Endothelial cell of umbilical vein (primary cell): Measurements from ENCODE around the gene CNPPD1. TPM values are rescaled to one million over a fixed set of nuclear protein-coding genes. Genes with fewer than 3 reads are reported as not detected.

Source experiments
- BruUV-seq: library from RNA; stranded (reverse); fragments of 400-500 nt; replicated peaks from 2 replicates; lab custom pipeline; 2021; lab: Mats Ljungman, UMichigan
- CTCF ChIA-PET: fragments of 300-600, 350-600 bp; sonication (Branson Sonifier 250); formaldehyde crosslinking; loops from one replicate; lab custom pipeline; 2021; ENCODE audit warnings: antibody characterized with exemption, inconsistent platforms; lab: Charles Lee
- POLR2A ChIA-PET: fragments of 300-600, 350-600 bp; sonication (Branson Sonifier 250); formaldehyde crosslinking; loops from one replicate; lab custom pipeline; 2021; ENCODE audit warnings: antibody characterized with exemption, inconsistent platforms; lab: Charles Lee
- DNase-seq: peaks from one replicate; pipeline ENCODE4 v3.0.0-alpha.2; 2011; ENCODE audit warnings: low read depth, low spot score
- FAIRE-seq: peaks from 2 replicates; lab custom pipeline; 2011; peaks lifted over from hg19 to GRCh38; lab: Jason Lieb, UNC
- H2AFZ ChIP-seq: 2 replicates; pipeline ENCODE4 v1.6.0; 2012; ENCODE audit warnings: low read depth, low read length, control low read depth, inconsistent platforms
- H3K27ac ChIP-seq: 2 replicates; pipeline ENCODE4 v1.5.1; 2011; ENCODE audit warnings: low read depth, mild to moderate bottlenecking, control low read depth, low read length, moderate library complexity; ENCODE audit not compliant: insufficient read depth
- H3K27me3 ChIP-seq, 2 experiments: 2 replicates each; pipeline versions ENCODE4 v1.6.0 to v1.6.1; 2011; ENCODE audit warnings: low read length in 2 of 2, mixed read lengths in 1 of 2; ENCODE audit not compliant: control insufficient read depth in 2 of 2, insufficient read depth in 2 of 2
- H3K36me3 ChIP-seq, 2 experiments: 2 replicates in 1 of 2; 3 replicates in 1 of 2; pipeline ENCODE4 v1.5.1; 2011; ENCODE audit warnings: low read length in 2 of 2, mild to moderate bottlenecking in 1 of 2, moderate library complexity in 1 of 2; ENCODE audit not compliant: control insufficient read depth in 2 of 2, insufficient read depth in 2 of 2; ENCODE audit errors: extremely low read depth in 1 of 2
- H3K4me1 ChIP-seq: 3 replicates; pipeline ENCODE4 v1.5.1; 2011; ENCODE audit warnings: mild to moderate bottlenecking, low read length; ENCODE audit not compliant: control insufficient read depth, insufficient read depth; ENCODE audit errors: extremely low read depth
- H3K4me2 ChIP-seq: 2 replicates; pipeline ENCODE4 v1.6.1; 2011; ENCODE audit warnings: low read length, control low read depth, mixed read lengths; ENCODE audit not compliant: insufficient read depth
- H3K4me3 ChIP-seq, 3 experiments: fragments of 200-600 bp in 1 of 3; sonication (generic), shearing (Covaris generic) in 1 of 3; replicated peaks in 1 of 3; 2 replicates each; pipeline ENCODE4 v1.5.1; 2011 to 2016; ENCODE audit warnings: control low read depth in 3 of 3, low read length in 3 of 3, mild to moderate bottlenecking in 2 of 3, inconsistent platforms in 1 of 3, low read depth in 1 of 3, moderate library complexity in 1 of 3; ENCODE audit not compliant: insufficient read depth in 1 of 3
- H3K79me2 ChIP-seq: 2 replicates; pipeline ENCODE4 v1.6.0; 2012; ENCODE audit warnings: low read length, inconsistent platforms; ENCODE audit not compliant: control insufficient read depth, insufficient read depth
- H3K9ac ChIP-seq: replicated peaks from 2 replicates; pipeline ENCODE3; 2011; ENCODE audit warnings: low read length, control low read depth; ENCODE audit not compliant: insufficient read depth; ENCODE audit errors: extremely low read depth
- H3K9me1 ChIP-seq: replicated peaks from 3 replicates; pipeline ENCODE4 v1.6.0; 2011; ENCODE audit warnings: mild to moderate bottlenecking, low read length; ENCODE audit not compliant: control insufficient read depth, insufficient read depth; ENCODE audit errors: extremely low read depth
- H3K9me3 ChIP-seq: replicated peaks from 2 replicates; pipeline ENCODE4 v1.5.1; 2012; ENCODE audit warnings: low read length, inconsistent platforms; ENCODE audit not compliant: control insufficient read depth, insufficient read depth
- H4K20me1 ChIP-seq: replicated peaks from 2 replicates; pipeline ENCODE3; 2011; ENCODE audit warnings: mild to moderate bottlenecking, low read length; ENCODE audit not compliant: control insufficient read depth, insufficient read depth; ENCODE audit errors: extremely low read depth
- EZH2 ChIP-seq: IDR thresholded peaks from 2 replicates; pipeline ENCODE4 v1.6.1; 2012; ENCODE audit warnings: borderline replicate concordance, low read depth, mild to moderate bottlenecking, moderate library complexity, low read length, inconsistent platforms; ENCODE audit not compliant: severe bottlenecking
- FOS ChIP-seq: IDR thresholded peaks from 2 replicates; pipeline ENCODE4 v1.6.1; 2011; ENCODE audit warnings: mild to moderate bottlenecking, low read length, moderate library complexity, borderline replicate concordance; ENCODE audit not compliant: insufficient read depth
- GATA2 ChIP-seq: IDR thresholded peaks from 2 replicates; pipeline ENCODE4 v1.7.0; 2011; ENCODE audit warnings: low read depth, mild to moderate bottlenecking, moderate library complexity, mixed read lengths, low read length; ENCODE audit not compliant: insufficient read length, insufficient read depth
- MYC ChIP-seq: IDR thresholded peaks from one replicate; pipeline ENCODE4 v1.6.1; 2011; ENCODE audit warnings: mild to moderate bottlenecking, low read depth, low read length
- POLR2A ChIP-seq: IDR thresholded peaks from 2 replicates; pipeline ENCODE4 v1.6.1; 2012; ENCODE audit warnings: low read depth, mild to moderate bottlenecking, control low read depth, low read length
- POLR2AphosphoS5 ChIP-seq: IDR thresholded peaks from 2 replicates; pipeline ENCODE4 v1.6.1; 2012; ENCODE audit warnings: low read depth, mild to moderate bottlenecking, control low read depth, low read length, moderate library complexity; ENCODE audit not compliant: insufficient read depth
- dilution Hi-C: fragments of 300-500 bp; cut with MboI; formaldehyde crosslinking; loops from one replicate; pipeline ENCODE4 v1.15.0; 2019; ENCODE audit warnings: low sequenced_read_pairs; ENCODE audit not compliant: extremely low pct_ligation_motif_present
- intact Hi-C: fragments of 100-400 bp; cut with micrococcal nuclease; formaldehyde crosslinking; loops from one replicate; pipeline ENCODE4 v1.10.0; 2022
- polyA plus RNA-seq, 4 experiments: library from polyadenylated mRNA; depleted of rRNA in 3 of 4; stranded (reverse) in 3 of 4; unstranded in 1 of 4; fragments of >200 nt; gene quantifications; 2 replicates each; pipeline versions ENCODE4 v1.2.1 to v1.2.3, GENCODE V29; 2011 to 2012; ENCODE audit warnings: missing spikeins in 1 of 4
- total RNA-seq: library from RNA; stranded (reverse); gene quantifications from 2 replicates; pipeline ENCODE4 v1.2.3, GENCODE V29; 2021
- TF ChIP-seq, protein P1 (sequence below): IDR thresholded peaks from 2 replicates; pipeline ENCODE4 v1.6.1; 2011; ENCODE audit not compliant: insufficient read depth, insufficient read length
- TF ChIP-seq, protein P2 (sequence below), 2 donors: IDR thresholded peaks; 1 replicate in 1 of 2; 2 replicates in 1 of 2; pipeline ENCODE4 v1.5.1; 2011; ENCODE audit warnings: low read length in 2 of 2, mild to moderate bottlenecking in 2 of 2, moderate library complexity in 2 of 2, control low read depth in 1 of 2, inconsistent platforms in 1 of 2, low read depth in 1 of 2; ENCODE audit not compliant: insufficient read depth in 1 of 2; ENCODE audit errors: extremely low read depth in 1 of 2

The CNPPD1 gene
- total and polyA plus RNA-seq, 2 donors (not counting 3 experiments of a cell fraction or from before 2014, with no cell fraction given): 44.0 to 55.7 TPM

DNA sequence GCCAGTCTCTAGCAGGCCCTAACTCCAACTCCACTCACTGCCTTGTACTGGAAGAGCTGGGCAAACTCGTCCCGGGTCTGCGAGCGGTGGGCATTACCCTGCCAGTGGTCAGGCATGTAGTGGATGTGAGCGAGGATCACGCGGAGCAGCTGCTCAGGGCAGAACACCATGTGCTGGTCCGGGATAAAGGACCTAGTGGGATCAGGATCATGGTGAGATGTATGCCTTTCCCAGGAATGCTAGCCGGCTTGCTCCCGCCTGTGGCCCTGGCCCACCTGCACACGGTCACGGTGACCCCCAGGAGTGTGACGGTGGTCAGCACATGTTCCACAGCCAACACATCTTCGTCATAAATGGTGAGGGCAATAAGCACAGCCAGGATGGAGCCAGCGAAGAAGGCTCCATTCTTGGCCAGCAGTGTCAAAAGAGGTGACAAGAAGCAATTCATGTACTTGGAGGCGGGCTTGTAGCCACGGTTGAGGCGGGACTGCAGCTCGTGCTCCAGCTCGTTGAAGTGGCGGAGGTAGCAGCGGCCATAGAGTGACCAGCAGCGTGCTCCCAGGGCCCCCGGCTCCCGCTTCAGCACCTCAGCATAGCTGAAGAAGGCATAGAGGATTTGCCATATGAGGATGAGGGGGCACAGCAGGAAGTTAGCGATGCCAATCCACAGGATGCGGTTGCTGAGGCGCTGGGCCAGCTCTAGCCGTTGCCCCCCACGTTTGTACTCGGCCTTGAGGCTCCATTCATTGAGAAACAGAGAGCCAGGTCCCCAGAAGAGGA is 47.3 kb upstream of the CNPPD1 start:
- TSS peak; percentile 1 for BruUV-seq
- dilution Hi-C loops (no loop called here), intact Hi-C loops (no loop called here)
- ChIA-PET CTCF (interaction anchor here (0.8 kb wide), 1 partner anchor 13 kb away, joined by 3 read pairs; no protein-coding TSS in a partner anchor), POLR2A (interaction anchor here (0.6 kb wide), 1 partner anchor 230 kb away, joined by 3 read pairs; no protein-coding TSS in a partner anchor)
- peaks cover 14% of the 10 kb centered on the region for H3K4me1 ChIP-seq
- H3K9me3 ChIP-seq: no peaks in the 10 kb centered on the region
- DNase-seq: no peak
- no peak overlapping the region for H3K4me3 ChIP-seq
- H3K9me1 ChIP-seq: no peaks in the 10 kb centered on the region
- no peak for FAIRE-seq
- no peak for TF ChIP-seq EZH2
- no peak for TF ChIP-seq POLR2A
- no peak for TF ChIP-seq POLR2AphosphoS5
- TF ChIP-seq GATA2: no peak
- no peak overlapping the region for H3K4me2 ChIP-seq
- no peak overlapping the region for H3K27ac ChIP-seq
- peaks cover 18% of the 10 kb centered on the region for H3K79me2 ChIP-seq
- no peak overlapping the region for H3K9ac ChIP-seq
- peaks cover 3 to 46% of the 10 kb centered on the region in 2 experiments for H3K36me3 ChIP-seq
- H2AFZ ChIP-seq: no peak overlapping the region
- H3K27me3 ChIP-seq: no peaks in the 10 kb centered on the region
- H4K20me1 ChIP-seq: no peaks in the 10 kb centered on the region

DNA sequence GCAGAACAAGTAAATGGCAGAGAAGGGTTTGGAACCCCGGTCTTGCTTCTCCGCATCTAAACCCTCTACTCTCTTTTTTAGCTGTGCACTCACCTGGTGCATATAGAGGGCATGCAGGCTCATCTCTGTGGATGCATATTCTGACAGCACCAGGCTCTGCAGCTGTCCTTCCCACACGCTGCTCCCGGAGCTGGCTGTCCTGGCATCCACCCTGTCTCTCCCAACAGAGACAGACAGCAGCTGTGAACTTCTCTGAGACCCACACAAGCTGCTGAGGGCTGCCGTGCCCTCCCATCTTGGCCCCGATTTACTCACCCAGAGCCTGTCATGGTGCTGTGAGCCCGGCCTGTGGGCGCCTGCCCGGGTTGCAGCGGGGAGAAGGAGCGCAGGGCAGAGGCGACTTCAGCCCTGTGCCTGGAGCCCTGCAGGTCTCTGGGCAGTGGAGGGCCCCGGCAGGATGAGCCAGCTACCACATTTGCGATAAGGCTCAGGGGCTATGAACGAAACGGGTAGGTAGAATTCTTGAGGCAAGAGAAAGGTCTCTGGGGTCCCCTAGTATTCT is 45.3 kb upstream of the CNPPD1 start:
- no peak overlapping the region for H3K4me2 ChIP-seq
- ChIA-PET CTCF (no interaction called here), POLR2A (no interaction called here)
- peaks cover 1% of the 10 kb centered on the region for H3K79me2 ChIP-seq
- DNase-seq: no peak
- H3K27me3 ChIP-seq: no peaks in the 10 kb centered on the region
- intact Hi-C loops (no loop called here), dilution Hi-C loops (no loop called here)
- no peaks in the 10 kb centered on the region for H4K20me1 ChIP-seq
- H3K36me3 ChIP-seq: peaks cover 3 to 46% of the 10 kb centered on the region in 2 experiments
- TF ChIP-seq POLR2AphosphoS5: no peak
- TF ChIP-seq FOS: no peak
- TF ChIP-seq, protein P1, sequence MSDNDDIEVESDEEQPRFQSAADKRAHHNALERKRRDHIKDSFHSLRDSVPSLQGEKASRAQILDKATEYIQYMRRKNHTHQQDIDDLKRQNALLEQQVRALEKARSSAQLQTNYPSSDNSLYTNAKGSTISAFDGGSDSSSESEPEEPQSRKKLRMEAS: no peak
- TF ChIP-seq, protein P2, sequence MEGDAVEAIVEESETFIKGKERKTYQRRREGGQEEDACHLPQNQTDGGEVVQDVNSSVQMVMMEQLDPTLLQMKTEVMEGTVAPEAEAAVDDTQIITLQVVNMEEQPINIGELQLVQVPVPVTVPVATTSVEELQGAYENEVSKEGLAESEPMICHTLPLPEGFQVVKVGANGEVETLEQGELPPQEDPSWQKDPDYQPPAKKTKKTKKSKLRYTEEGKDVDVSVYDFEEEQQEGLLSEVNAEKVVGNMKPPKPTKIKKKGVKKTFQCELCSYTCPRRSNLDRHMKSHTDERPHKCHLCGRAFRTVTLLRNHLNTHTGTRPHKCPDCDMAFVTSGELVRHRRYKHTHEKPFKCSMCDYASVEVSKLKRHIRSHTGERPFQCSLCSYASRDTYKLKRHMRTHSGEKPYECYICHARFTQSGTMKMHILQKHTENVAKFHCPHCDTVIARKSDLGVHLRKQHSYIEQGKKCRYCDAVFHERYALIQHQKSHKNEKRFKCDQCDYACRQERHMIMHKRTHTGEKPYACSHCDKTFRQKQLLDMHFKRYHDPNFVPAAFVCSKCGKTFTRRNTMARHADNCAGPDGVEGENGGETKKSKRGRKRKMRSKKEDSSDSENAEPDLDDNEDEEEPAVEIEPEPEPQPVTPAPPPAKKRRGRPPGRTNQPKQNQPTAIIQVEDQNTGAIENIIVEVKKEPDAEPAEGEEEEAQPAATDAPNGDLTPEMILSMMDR (IDR thresholded peaks at IDR 0.05; ENCODE audit: extremely low read depth in 1 of 2, insufficient read depth in 1 of 2, low read depth in 1 of 2, low read length in 2 of 2): no peak
- no peak for TF ChIP-seq MYC
- TF ChIP-seq POLR2A: no peak
- no peak overlapping the region for H3K9ac ChIP-seq
- no peak overlapping the region for H3K27ac ChIP-seq
- no peak for FAIRE-seq
- no peaks in the 10 kb centered on the region for H3K9me1 ChIP-seq
- no peak overlapping the region for H2AFZ ChIP-seq
- no peak overlapping the region for H3K4me3 ChIP-seq
- BruUV-seq: no TSS peak
- no peaks in the 10 kb centered on the region for H3K9me3 ChIP-seq
- peaks cover 14% of the 10 kb centered on the region for H3K4me1 ChIP-seq
